Cardiac fibroblast (primary cell): Measurements from ENCODE around the gene UNC5B.

Experiments used
- DNase-seq, 2 donors: peaks; one replicate each; pipeline versions ENCODE4 v3.0.0 to v3.0.0-alpha.2; 2010; ENCODE audit warnings: low read depth in 2 of 2
- H3K4me3 ChIP-seq, 2 donors: replicated peaks in 1 of 2; 1 replicate in 1 of 2; 2 replicates in 1 of 2; pipeline ENCODE4 v1.5.1; 2011; ENCODE audit warnings: low read depth in 2 of 2, low read length in 2 of 2, mild to moderate bottlenecking in 2 of 2, moderate library complexity in 1 of 2
- CTCF ChIP-seq: IDR thresholded peaks from one replicate; pipeline ENCODE4 v1.5.1; 2011; ENCODE audit warnings: low read depth, mild to moderate bottlenecking, low read length, inconsistent platforms

The UNC5B gene

GRCh38 chr10:71243756-71244395 lies 31.5 kb downstream of the UNC5B start:
- no peak for TF ChIP-seq CTCF
- peak in 1 of 2 donors; percentile 61 for DNase-seq
- peak overlapping the region in 1 of 2 donors; percentile 45 for H3K4me3 ChIP-seq

- TF ChIP-seq CTCF = no peak
- H3K4me3 ChIP-seq = peak overlapping the region in 1 of 2 donors; percentile 45
- DNase-seq = peak; percentile 91 to 94
Observed at GRCh38 chr10:71244431-71245419, 32.4 kb downstream of the UNC5B start.

- TF ChIP-seq CTCF = no peak
Observed at GRCh38 chr10:71245420-71246325, 33.3 kb downstream of the UNC5B start.

GRCh38 chr10:71246591-71247413 lies 34.4 kb downstream of the UNC5B start:
- no peak overlapping the region for H3K4me3 ChIP-seq
- TF ChIP-seq CTCF = no peak
- DNase-seq = no peak

More at GRCh38 chr10:71245420-71246325, 33.3 kb downstream of the UNC5B start:
- H3K4me3 ChIP-seq = no peak overlapping the region
- no peak for DNase-seq

- no peak for DNase-seq
- TF ChIP-seq CTCF = no peak
- no peak overlapping the region for H3K4me3 ChIP-seq
Observed at GRCh38 chr10:71247414-71247705, 35.0 kb downstream of the UNC5B start.

GRCh38 chr10:71247804-71248203 lies 35.4 kb downstream of the UNC5B start:
- DNase-seq = no peak

More at GRCh38 chr10:71247804-71248203, 35.4 kb downstream of the UNC5B start:
- TF ChIP-seq CTCF = no peak
- H3K4me3 ChIP-seq = no peak overlapping the region
